Peyer's patch (tissue), 4 donors: ENCODE data around the gene CFAP97.

Source experiments
- POLR2A ChIP-seq, 2 donors: fragments of 450-650 bp; IDR thresholded peaks; one replicate each; pipeline ENCODE4 v1.5.1; 2017; ENCODE audit warnings: antibody characterized with exemption in 2 of 2, mild to moderate bottlenecking in 2 of 2, moderate library complexity in 2 of 2
- TF ChIP-seq, protein P1 (sequence below), 6 experiments: fragments of 450-650 bp in 4 of 6; fragments of 200-600 bp in 2 of 6; sonication (generic) in 1 of 6; IDR thresholded peaks; one replicate each; pipeline ENCODE4 v1.5.1; 2017 to 2019; ENCODE audit warnings: antibody characterized with exemption in 6 of 6, mild to moderate bottlenecking in 3 of 6, moderate library complexity in 1 of 6

DNA sequence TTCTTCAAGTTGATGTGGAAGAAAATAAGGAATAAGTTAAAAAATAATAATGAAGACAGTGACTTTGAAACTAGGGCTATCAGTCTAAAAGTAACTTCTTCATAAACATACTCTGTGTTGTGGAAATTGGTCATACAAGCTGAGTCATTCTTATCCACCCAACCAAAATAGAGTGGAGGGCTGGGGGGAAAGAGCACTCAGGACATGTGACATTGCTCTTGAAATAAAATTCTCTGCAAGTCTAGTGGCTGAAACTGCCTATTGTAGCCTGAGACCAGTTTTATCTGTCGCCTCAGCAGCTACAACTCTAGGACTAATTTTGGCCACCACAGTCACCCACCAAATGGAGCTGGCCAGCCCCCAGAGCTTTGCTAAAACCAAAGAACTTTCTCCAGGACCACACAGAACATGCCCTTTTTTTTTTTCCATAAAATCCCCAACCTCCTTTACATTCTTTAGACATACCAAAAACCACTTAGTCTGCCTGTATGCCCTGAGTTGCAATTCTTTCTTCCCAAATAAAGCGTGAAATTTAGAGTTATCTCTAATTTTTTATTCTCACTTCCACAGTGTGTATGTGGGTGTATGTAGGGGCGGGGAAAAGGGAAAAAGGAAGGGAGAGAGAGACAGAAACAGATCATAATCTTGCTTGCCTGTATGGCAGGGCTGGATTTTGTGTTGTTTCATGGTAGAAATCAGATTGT is 83.7 kb downstream of the CFAP97 start:
- TF ChIP-seq, protein P1, sequence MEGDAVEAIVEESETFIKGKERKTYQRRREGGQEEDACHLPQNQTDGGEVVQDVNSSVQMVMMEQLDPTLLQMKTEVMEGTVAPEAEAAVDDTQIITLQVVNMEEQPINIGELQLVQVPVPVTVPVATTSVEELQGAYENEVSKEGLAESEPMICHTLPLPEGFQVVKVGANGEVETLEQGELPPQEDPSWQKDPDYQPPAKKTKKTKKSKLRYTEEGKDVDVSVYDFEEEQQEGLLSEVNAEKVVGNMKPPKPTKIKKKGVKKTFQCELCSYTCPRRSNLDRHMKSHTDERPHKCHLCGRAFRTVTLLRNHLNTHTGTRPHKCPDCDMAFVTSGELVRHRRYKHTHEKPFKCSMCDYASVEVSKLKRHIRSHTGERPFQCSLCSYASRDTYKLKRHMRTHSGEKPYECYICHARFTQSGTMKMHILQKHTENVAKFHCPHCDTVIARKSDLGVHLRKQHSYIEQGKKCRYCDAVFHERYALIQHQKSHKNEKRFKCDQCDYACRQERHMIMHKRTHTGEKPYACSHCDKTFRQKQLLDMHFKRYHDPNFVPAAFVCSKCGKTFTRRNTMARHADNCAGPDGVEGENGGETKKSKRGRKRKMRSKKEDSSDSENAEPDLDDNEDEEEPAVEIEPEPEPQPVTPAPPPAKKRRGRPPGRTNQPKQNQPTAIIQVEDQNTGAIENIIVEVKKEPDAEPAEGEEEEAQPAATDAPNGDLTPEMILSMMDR (IDR thresholded peaks at IDR 0.05) = no peak
- no peak for TF ChIP-seq POLR2A (IDR thresholded peaks at IDR 0.05)
